ENCODE measurements around the gene PDIA3. TPM values are rescaled to one million over a fixed set of nuclear protein-coding genes. Genes with fewer than 3 reads are reported as not detected.
A peak's percentile ranks its signal among the peaks of the same experiment; 100 is the strongest.

Gene PDIA3
- total RNA-seq, 4 donors from 2014 or later = 29.5 to 115 (median 98.6) TPM

DNA sequence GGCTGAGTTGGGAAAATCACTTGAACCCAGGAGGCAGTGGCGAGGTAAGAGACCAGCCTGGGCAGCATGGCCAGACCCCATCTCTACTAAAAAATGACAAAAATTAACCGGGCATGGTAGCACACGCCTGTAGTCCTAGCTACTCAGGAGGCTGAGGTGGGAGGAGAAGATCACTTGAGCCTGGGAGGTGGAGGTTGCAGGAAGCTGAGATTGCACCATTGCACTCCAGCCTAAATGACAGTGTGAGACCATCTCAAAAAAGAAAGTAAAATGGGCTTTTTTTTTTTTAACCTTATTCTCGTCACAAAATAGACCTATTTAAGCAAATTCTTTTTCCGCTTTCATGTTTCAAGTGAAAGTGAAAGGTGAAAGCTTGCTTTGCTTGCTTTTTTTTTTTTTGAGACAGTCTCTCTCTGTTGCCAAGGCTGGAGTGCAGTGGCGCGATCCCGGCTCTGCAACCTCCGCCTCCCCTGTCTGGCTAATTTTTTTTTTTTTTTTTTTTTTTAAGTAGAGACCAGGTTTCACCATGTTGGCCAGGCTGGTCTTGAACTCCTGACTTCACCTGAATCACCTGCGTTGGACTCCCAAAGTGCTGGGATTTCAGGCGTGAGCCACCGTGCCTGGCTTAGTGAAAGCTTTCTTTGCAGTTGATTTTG lies 3.6 kb downstream of the PDIA3 start:
- Histone ChIP-seq H3K27me3 (no peaks in the 10 kb centered on the region), H3K27ac (peak overlapping the region; percentile 14 to 59 (median 41)), H3K9me3 (no peaks in the 10 kb centered on the region), H3K36me3 (peaks cover 0 to 6% (median 0%) of the 10 kb centered on the region in 4 donors), H3K4me1 (peaks cover 22 to 54% (median 32%) of the 10 kb centered on the region in 4 donors), H3K4me3 (peak overlapping the region in 1 of 4 donors; percentile 23)
- WGBS, 2 donors (ENCODE audit: low coverage in 1 of 2) = 50 to 57% methylated on average over 11 to 12 of the region's 12 CpGs
- intact Hi-C loops (cut with DNase I; ENCODE audit: low total_unique reads) = no loop called here
- TF ChIP-seq POLR2AphosphoS5 (IDR thresholded peaks at IDR 0.05) (no peak), POLR2A (IDR thresholded peaks at IDR 0.05) (no peak), EP300 (IDR thresholded peaks at IDR 0.05; ENCODE audit: low read depth) (no peak)
- TF ChIP-seq, protein P1, sequence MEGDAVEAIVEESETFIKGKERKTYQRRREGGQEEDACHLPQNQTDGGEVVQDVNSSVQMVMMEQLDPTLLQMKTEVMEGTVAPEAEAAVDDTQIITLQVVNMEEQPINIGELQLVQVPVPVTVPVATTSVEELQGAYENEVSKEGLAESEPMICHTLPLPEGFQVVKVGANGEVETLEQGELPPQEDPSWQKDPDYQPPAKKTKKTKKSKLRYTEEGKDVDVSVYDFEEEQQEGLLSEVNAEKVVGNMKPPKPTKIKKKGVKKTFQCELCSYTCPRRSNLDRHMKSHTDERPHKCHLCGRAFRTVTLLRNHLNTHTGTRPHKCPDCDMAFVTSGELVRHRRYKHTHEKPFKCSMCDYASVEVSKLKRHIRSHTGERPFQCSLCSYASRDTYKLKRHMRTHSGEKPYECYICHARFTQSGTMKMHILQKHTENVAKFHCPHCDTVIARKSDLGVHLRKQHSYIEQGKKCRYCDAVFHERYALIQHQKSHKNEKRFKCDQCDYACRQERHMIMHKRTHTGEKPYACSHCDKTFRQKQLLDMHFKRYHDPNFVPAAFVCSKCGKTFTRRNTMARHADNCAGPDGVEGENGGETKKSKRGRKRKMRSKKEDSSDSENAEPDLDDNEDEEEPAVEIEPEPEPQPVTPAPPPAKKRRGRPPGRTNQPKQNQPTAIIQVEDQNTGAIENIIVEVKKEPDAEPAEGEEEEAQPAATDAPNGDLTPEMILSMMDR (IDR thresholded peaks at IDR 0.05) = no peak
- DNase-seq = no peak
- in situ Hi-C loops (cut with MboI; ENCODE audit: low pct_ligation_motif_present in 1 of 4, low pct_unique_long_range_greater_than_20kb in 1 of 4, low sequenced_read_pairs in 3 of 4) = no loop called here

DNA sequence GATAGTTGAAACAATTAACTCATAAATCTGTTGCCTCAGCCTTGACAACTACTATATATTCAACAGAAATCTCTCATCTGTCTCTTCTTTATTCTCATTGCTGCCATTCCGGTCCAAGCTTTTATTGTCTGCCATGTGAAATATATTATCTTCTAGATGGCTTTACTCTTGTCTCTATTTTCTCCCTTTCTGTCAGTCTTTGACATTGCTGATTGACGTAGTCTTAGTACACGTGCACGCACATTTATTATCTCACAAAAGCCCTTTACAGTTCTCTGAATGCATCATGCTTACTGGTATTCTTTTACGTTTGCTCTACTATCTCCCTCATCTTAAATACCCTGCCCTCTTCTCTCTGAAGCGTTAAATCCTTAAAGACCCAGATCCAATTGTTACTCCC lies 5.6 kb downstream of the PDIA3 start:
- Histone ChIP-seq H3K9me3 (no peaks in the 10 kb centered on the region), H3K27ac (no peak overlapping the region), H3K4me1 (peaks cover 20 to 49% (median 29%) of the 10 kb centered on the region in 4 donors), H3K36me3 (peaks cover 0 to 27% (median 4%) of the 10 kb centered on the region in 4 donors), H3K27me3 (no peaks in the 10 kb centered on the region), H3K4me3 (no peak overlapping the region)
- DNase-seq = no peak
- WGBS, 2 donors (ENCODE audit: low coverage in 1 of 2) = 81 to 85% methylated on average over 6 of the region's 6 CpGs
- TF ChIP-seq, protein P1 (IDR thresholded peaks at IDR 0.05) = no peak
- TF ChIP-seq POLR2A (IDR thresholded peaks at IDR 0.05) (no peak), POLR2AphosphoS5 (IDR thresholded peaks at IDR 0.05) (no peak), EP300 (IDR thresholded peaks at IDR 0.05; ENCODE audit: low read depth) (no peak)
- intact Hi-C loops (cut with DNase I; ENCODE audit: low total_unique reads) = no loop called here
- in situ Hi-C loops (cut with MboI; ENCODE audit: low pct_ligation_motif_present in 1 of 4, low pct_unique_long_range_greater_than_20kb in 1 of 4, low sequenced_read_pairs in 3 of 4) = no loop called here

DNA sequence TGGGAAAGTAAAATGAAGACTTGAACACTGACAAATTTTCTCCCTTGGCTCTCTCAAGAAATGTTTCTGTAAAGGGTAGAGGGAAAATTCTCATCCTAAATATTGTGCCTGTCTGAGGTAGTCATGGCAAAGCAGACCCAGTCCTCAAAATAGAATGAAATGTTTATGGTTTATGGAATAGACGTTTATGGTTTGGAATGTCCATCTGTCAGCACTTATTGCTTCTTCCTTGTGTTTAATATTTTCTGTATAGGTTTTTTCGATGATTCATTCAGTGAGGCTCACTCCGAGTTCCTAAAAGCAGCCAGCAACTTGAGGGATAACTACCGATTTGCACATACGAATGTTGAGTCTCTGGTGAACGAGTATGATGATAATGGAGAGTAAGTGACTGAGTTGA lies 16.6 kb downstream of the PDIA3 start:
- DNase-seq = no peak
- H3K27me3 ChIP-seq = no peaks in the 10 kb centered on the region
- TF ChIP-seq POLR2A (IDR thresholded peaks at IDR 0.05) = no peak
- TF ChIP-seq POLR2AphosphoS5 (IDR thresholded peaks at IDR 0.05) = no peak
- TF ChIP-seq, protein P1 (IDR thresholded peaks at IDR 0.05) = no peak
- TF ChIP-seq EP300 (IDR thresholded peaks at IDR 0.05; ENCODE audit: low read depth) = no peak
- no peaks in the 10 kb centered on the region for H3K4me1 ChIP-seq
- in situ Hi-C loops (cut with MboI; ENCODE audit: low pct_ligation_motif_present in 1 of 4, low pct_unique_long_range_greater_than_20kb in 1 of 4, low sequenced_read_pairs in 3 of 4) = no loop called here
- WGBS, 2 donors (ENCODE audit: low coverage in 1 of 2) = 64 to 71% methylated on average over 6 of the region's 6 CpGs
- intact Hi-C loops (cut with DNase I; ENCODE audit: low total_unique reads) = no loop called here
- no peaks in the 10 kb centered on the region for H3K9me3 ChIP-seq
- H3K27ac ChIP-seq = no peak overlapping the region
- no peak overlapping the region for H3K4me3 ChIP-seq
- peaks cover 0 to 87% (median 39%) of the 10 kb centered on the region in 4 donors for H3K36me3 ChIP-seq

DNA sequence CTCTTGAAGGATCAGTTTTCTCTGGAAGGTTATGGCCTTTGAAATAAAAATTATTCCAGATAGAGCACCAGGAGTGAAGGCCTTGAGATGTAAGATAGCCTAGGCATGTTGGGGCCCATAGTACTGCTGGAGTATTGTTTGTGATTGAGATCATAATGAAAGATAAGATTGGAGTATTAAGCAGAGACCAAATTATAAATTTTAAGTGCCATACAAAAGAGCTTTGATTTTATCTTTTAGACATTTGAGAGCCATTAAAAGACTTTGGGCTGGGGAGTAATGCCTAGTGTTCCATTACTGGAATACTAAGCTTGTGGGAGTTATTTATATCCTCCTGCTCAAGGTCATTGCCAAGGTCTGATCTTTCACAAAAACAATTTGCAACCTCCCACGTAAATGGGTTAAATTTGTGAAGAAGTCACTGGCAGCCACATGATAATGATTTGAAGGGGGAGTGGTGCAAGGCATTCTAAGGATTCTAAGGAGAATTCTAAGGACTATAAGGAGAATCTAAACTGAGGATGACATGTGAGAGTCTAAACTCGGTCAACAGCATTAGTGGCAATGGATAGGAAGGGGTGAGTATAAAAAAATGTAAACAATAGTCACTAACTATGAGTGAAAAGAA lies 17.7 kb downstream of the PDIA3 start:
- DNase-seq = no peak
- peaks cover 0 to 88% (median 39%) of the 10 kb centered on the region in 4 donors for H3K36me3 ChIP-seq

More for the DNA sequence above, 17.7 kb downstream of the PDIA3 start:
- H3K27me3 ChIP-seq = no peaks in the 10 kb centered on the region
- H3K4me1 ChIP-seq = no peaks in the 10 kb centered on the region
- H3K27ac ChIP-seq = no peak overlapping the region
- TF ChIP-seq, protein P1 (IDR thresholded peaks at IDR 0.05) = no peak
- no peak for TF ChIP-seq POLR2A (IDR thresholded peaks at IDR 0.05)
- no peak for TF ChIP-seq POLR2AphosphoS5 (IDR thresholded peaks at IDR 0.05)
- no peak for TF ChIP-seq EP300 (IDR thresholded peaks at IDR 0.05; ENCODE audit: low read depth)
- H3K9me3 ChIP-seq = no peaks in the 10 kb centered on the region
- intact Hi-C loops (cut with DNase I; ENCODE audit: low total_unique reads) = no loop called here
- WGBS, 2 donors (ENCODE audit: low coverage in 1 of 2) = 70 to 78% methylated on average over 2 of the region's 2 CpGs
- in situ Hi-C loops (cut with MboI; ENCODE audit: low pct_ligation_motif_present in 1 of 4, low pct_unique_long_range_greater_than_20kb in 1 of 4, low sequenced_read_pairs in 3 of 4) = no loop called here
- no peak overlapping the region for H3K4me3 ChIP-seq

Measured in transverse colon (tissue), 4 donors.